Smooth muscle cell (in vitro differentiated cells): Measurements from ENCODE around the gene FUCA1. TPM values are rescaled to one million over a fixed set of nuclear protein-coding genes. Genes with fewer than 3 reads are reported as not detected.
"Not testable (repeated sequence)": the region's sequence is repeated elsewhere in the genome, so short reads cannot be mapped to it uniquely, and the experiment has no call there.

ENCODE experiments used
- DNase-seq: peaks from one replicate; lab custom pipeline; 2025; ENCODE audit not compliant: unreplicated experiment; lab: John Stamatoyannopoulos, UW
- H2AFZ ChIP-seq: fragments of 200-600 bp; sonication (generic); 2 replicates; pipeline ENCODE4 v1.6.0; 2016; ENCODE audit warnings: antibody characterized with exemption, low read depth, mild to moderate bottlenecking
- H3F3A ChIP-seq: fragments of 200-600 bp; sonication (generic); 2 replicates; pipeline ENCODE4 v1.6.0; 2017; ENCODE audit warnings: antibody characterized with exemption, low read depth
- H3K27ac ChIP-seq: fragments of 200-600 bp; sonication (generic); 2 replicates; pipeline ENCODE4 v1.5.1; 2016; ENCODE audit warnings: low read depth, mild to moderate bottlenecking
- H3K27me3 ChIP-seq: fragments of 200-600 bp; sonication (generic); 2 replicates; pipeline ENCODE4 v1.6.1; 2016; ENCODE audit warnings: low read depth, mild to moderate bottlenecking
- H3K36me3 ChIP-seq: fragments of 200-600 bp; sonication (generic); 2 replicates; pipeline ENCODE4 v1.5.1; 2016; ENCODE audit warnings: low read depth
- H3K4me1 ChIP-seq: fragments of 200-600 bp; sonication (generic); 2 replicates; pipeline ENCODE4 v1.5.1; 2016; ENCODE audit warnings: low read depth
- H3K4me2 ChIP-seq: fragments of 200-600 bp; sonication (generic); 2 replicates; pipeline ENCODE4 v1.6.0; 2016; ENCODE audit warnings: mild to moderate bottlenecking
- H3K4me3 ChIP-seq: fragments of 200-600 bp; sonication (generic); 2 replicates; pipeline ENCODE4 v1.5.1; 2016; ENCODE audit warnings: mild to moderate bottlenecking
- H3K79me2 ChIP-seq: fragments of 200-600 bp; sonication (generic); 2 replicates; pipeline ENCODE4 v1.6.0; 2016; ENCODE audit warnings: low read depth, mild to moderate bottlenecking
- H3K9ac ChIP-seq: fragments of 200-600 bp; sonication (generic); 2 replicates; pipeline ENCODE4 v1.6.0; 2016; ENCODE audit warnings: low read depth
- H3K9me3 ChIP-seq: fragments of 200-600 bp; sonication (generic); replicated peaks from 2 replicates; pipeline ENCODE4 v1.5.1; 2016; ENCODE audit warnings: low read depth
- H4K20me1 ChIP-seq: fragments of 200-600 bp; sonication (generic); 2 replicates; pipeline ENCODE4 v1.6.0; 2016; ENCODE audit warnings: low read depth
- WGBS: methylation state at CpG from one replicate; pipeline ENCODE4 v1.1.7; 2016; ENCODE audit warnings: low lambda C conversion rate; 5-methylcytosine and 5-hydroxymethylcytosine counted together
- polyA plus RNA-seq: library from polyadenylated mRNA; unstranded; fragments of >200 nt; fragmentation: Nextera tagmentation; extraction: Ambion mirVana; gene quantifications from 2 replicates; pipeline ENCODE4 v1.2.1, GENCODE V29; 2016
- total RNA-seq: library from RNA; depleted of rRNA; stranded (reverse); fragments of >200 nt; gene quantifications from 2 replicates; pipeline ENCODE4 v1.2.3, GENCODE V29; 2014
- TF ChIP-seq, protein P1 (sequence below): fragments of 200-600 bp; sonication (generic); IDR thresholded peaks from 2 replicates; pipeline ENCODE4 v1.5.1; 2017; ENCODE audit warnings: borderline replicate concordance, mild to moderate bottlenecking, antibody characterized with exemption; ENCODE audit not compliant: insufficient read depth, poor library complexity, severe bottlenecking

FUCA1 gene
- total and polyA plus RNA-seq, 2 experiments from 2014 or later, result 10.4 to 19.0 TPM

DNA sequence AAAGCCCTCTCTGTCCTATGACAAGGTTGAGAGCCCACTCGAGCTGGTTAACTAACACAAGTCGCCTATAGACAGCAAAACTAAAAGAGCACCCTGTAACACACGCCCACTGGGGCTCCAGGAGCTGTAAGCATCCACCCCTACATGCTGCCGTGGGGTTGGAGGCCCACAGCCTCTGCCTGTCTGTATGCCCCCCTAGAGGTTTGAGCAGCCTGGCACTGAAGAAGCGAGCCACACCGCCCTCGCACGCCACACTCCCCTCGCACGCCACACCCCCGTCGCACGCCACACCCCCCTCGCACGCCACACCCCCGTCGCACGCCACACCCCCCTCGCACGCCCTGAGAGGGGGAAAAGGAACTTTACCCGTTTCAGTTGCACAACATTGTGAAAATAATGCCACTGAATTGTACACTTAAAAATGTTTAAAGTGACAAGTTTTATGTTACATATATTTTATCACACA is 29.7 kb downstream of the FUCA1 start:
- peak overlapping the region; percentile 46 for H3K4me3 ChIP-seq
- H3K4me2 ChIP-seq, result peak overlapping the region; percentile 89
- no peaks in the 10 kb centered on the region for H3K36me3 ChIP-seq
- H3F3A ChIP-seq, result no peaks in the 10 kb centered on the region
- peak overlapping the region; percentile 79 for H2AFZ ChIP-seq
- H3K9me3 ChIP-seq, result no peaks in the 10 kb centered on the region
- peaks cover 3% of the 10 kb centered on the region for H3K4me1 ChIP-seq
- no peak overlapping the region for H3K9ac ChIP-seq
- H3K79me2 ChIP-seq, result no peaks in the 10 kb centered on the region
- peak; percentile 54 for DNase-seq
- no peak overlapping the region for H3K27ac ChIP-seq
- H3K27me3 ChIP-seq, result peaks cover 18% of the 10 kb centered on the region
- no peaks in the 10 kb centered on the region for H4K20me1 ChIP-seq
- TF ChIP-seq, protein P1, sequence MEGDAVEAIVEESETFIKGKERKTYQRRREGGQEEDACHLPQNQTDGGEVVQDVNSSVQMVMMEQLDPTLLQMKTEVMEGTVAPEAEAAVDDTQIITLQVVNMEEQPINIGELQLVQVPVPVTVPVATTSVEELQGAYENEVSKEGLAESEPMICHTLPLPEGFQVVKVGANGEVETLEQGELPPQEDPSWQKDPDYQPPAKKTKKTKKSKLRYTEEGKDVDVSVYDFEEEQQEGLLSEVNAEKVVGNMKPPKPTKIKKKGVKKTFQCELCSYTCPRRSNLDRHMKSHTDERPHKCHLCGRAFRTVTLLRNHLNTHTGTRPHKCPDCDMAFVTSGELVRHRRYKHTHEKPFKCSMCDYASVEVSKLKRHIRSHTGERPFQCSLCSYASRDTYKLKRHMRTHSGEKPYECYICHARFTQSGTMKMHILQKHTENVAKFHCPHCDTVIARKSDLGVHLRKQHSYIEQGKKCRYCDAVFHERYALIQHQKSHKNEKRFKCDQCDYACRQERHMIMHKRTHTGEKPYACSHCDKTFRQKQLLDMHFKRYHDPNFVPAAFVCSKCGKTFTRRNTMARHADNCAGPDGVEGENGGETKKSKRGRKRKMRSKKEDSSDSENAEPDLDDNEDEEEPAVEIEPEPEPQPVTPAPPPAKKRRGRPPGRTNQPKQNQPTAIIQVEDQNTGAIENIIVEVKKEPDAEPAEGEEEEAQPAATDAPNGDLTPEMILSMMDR, result no peak
- 3% methylated on average over 19 of the region's 21 CpGs for WGBS

DNA sequence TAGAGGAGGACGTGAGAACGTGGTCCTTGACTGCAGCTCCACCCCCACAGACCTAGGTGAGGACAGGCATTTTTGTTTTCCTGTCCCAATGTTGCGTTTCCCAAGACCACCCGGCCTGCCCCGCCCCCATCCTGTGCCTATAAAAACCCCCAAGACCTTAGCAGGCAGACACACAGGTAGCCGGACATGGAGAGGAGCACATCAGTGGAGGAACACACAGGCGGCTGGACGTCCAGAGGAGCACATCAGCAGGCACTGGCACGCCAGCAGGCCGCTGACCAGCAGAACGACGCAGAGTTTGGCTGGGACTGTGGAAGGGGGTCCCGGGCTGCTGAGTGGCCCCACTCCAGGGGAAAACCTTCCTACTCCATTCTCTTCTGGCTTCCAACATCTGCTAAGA is 30.2 kb downstream of the FUCA1 start:
- Histone ChIP-seq H3K79me2 (no peaks in the 10 kb centered on the region), H3K36me3 (no peaks in the 10 kb centered on the region), H3K9me3 (no peaks in the 10 kb centered on the region), H3K4me3 (peak overlapping the region; percentile 46), H3K4me2 (peak overlapping the region; percentile 89), H3K27me3 (peaks cover 18% of the 10 kb centered on the region), H3K9ac (no peak overlapping the region), H3K4me1 (peaks cover 3% of the 10 kb centered on the region), H3F3A (no peaks in the 10 kb centered on the region), H3K27ac (no peak overlapping the region), H2AFZ (no peak overlapping the region), H4K20me1 (no peaks in the 10 kb centered on the region)
- WGBS, result 43% methylated on average over 13 of the region's 13 CpGs
- DNase-seq, result no peak
- TF ChIP-seq, protein P1, result no peak

DNA sequence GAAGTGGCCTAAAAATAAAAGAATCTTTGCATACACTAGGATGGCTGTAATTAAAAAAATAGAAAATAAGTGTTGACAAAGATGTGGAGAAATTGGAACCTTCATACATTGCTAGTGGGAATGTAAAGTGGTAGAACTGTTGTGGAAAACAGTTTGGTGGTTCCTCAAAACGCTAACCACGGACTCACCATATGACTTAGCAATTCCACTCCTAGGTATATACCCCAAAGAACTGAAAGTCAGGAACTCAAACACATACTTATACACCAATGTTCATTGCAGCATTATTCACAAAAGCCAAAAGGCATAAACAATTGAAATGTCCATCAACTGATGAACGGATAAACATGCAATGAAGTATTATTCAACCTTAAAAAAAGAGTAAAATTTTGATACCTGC is 32.1 kb downstream of the FUCA1 start:
- TF ChIP-seq, protein P1, result no peak
- no peaks in the 10 kb centered on the region for H3F3A ChIP-seq
- 85% methylated on average over 3 of the region's 3 CpGs for WGBS

DNA sequence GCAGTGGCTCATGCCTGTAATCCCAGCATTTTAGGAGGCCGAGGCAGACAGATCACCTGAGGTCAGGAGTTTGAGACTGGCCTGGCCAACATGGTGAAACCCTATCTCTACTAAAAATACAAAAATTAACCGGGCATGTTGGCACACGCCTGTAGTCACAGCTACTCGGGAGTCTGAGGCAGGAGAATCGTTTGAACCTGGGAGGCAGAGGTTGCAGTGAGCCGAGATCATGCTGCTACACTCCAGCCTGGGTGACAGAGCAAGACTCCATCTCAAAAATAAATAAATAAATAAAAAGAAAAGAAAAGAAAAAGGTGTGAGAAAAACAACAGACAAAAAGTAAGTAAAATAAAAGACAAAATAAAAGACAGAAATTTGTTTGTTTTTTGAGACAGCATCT is 33.9 kb downstream of the FUCA1 start:
- not testable (repeated sequence) for H3F3A ChIP-seq, H3K9ac ChIP-seq, DNase-seq, H4K20me1 ChIP-seq, H2AFZ ChIP-seq, H3K4me1 ChIP-seq, H3K9me3 ChIP-seq, H3K4me3 ChIP-seq, H3K79me2 ChIP-seq, H3K36me3 ChIP-seq, H3K4me2 ChIP-seq, H3K27ac ChIP-seq
- H3K27me3 ChIP-seq, result peaks cover 14% of the 10 kb centered on the region
- 78% methylated on average over 6 of the region's 6 CpGs for WGBS

More for the DNA sequence above, 32.1 kb downstream of the FUCA1 start:
- DNase-seq, result no peak
- no peak overlapping the region for H3K27ac ChIP-seq
- H3K9ac ChIP-seq, result no peak overlapping the region
- no peak overlapping the region for H3K4me3 ChIP-seq
- no peak overlapping the region for H2AFZ ChIP-seq
- H3K79me2 ChIP-seq, result no peaks in the 10 kb centered on the region
- peaks cover 3% of the 10 kb centered on the region for H3K4me1 ChIP-seq
- no peaks in the 10 kb centered on the region for H3K36me3 ChIP-seq
- no peaks in the 10 kb centered on the region for H3K9me3 ChIP-seq
- H4K20me1 ChIP-seq, result no peaks in the 10 kb centered on the region
- peaks cover 14% of the 10 kb centered on the region for H3K27me3 ChIP-seq
- no peak overlapping the region for H3K4me2 ChIP-seq
